ENCODE results near the gene CHSY1. TPM values are rescaled to one million over a fixed set of nuclear protein-coding genes. Genes with fewer than 3 reads are reported as not detected.

The CHSY1 gene
- total RNA-seq, 4 donors from 2014 or later = 13.3 to 31.6 (median 19.6) TPM

DNA sequence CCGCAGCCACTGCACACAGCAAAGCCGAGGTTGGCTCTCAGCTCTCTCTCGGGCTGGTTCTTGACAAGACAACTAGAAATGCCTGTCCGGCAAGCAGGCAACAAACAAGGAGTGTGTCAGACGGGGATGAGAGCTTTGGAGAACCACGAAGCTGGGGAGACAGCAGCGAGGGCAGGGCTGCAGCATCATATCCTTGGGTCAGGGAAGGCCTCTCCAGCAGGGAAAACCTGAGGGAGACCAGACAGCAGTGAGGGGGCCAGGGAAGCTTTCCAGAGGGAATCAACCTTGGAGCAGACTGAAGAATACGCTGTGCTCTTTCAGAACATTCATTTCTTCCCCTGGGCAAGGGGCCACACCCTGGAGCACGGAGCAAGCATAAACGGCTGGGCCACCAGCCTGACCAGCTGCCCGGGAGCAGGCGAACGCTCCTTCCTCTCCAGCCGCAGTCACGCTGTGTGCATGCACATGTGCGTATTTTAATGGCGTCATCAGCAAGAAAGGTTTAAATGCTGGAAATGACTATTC lies 58.7 kb downstream of the CHSY1 start:
- peaks cover 50 to 69% (median 67%) of the 10 kb centered on the region in 4 donors for H3K4me1 ChIP-seq
- WGBS = 45% methylated on average over 17 of the region's 17 CpGs
- DNase-seq (ENCODE audit: extremely low spot score) = no peak
- peak overlapping the region; percentile 56 to 73 (median 61) for H3K27ac ChIP-seq (replicated peaks in 1 of 4)
- H3K9me3 ChIP-seq = no peaks in the 10 kb centered on the region
- H3K4me3 ChIP-seq = peak overlapping the region; percentile 4 to 31 (median 11)
- no peaks in the 10 kb centered on the region for H3K27me3 ChIP-seq
- no peaks in the 10 kb centered on the region for H3K36me3 ChIP-seq
- intact Hi-C loops (cut with DNase I) = no loop called here
- TF ChIP-seq POLR2AphosphoS5 (IDR thresholded peaks at IDR 0.05) = peak in 1 of 2 donors; percentile 22
- TF ChIP-seq EP300 (IDR thresholded peaks at IDR 0.05) = no peak

DNA sequence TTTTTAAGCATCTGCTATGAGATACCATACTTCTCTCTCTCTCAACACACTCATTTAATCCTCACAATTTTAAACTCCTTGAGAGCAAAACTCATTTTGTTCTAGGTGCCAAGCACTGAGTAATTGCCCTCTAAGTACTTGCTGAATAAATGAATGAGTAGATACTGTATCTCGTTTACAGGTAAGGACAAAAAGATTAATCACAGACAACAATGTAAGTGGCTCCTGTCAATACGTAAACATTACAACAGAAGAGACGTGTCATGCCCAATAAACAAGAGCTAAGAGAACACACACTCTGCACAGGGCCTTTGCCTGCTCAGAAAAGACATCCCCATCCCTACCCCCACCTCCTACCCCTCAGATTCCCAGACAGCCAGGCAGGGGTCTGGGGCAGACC lies 59.8 kb downstream of the CHSY1 start:
- no peak overlapping the region for H3K4me3 ChIP-seq
- no peak for DNase-seq (ENCODE audit: extremely low spot score)
- WGBS = 76% methylated on average over 3 of the region's 3 CpGs
- peak overlapping the region; percentile 56 to 73 (median 61) for H3K27ac ChIP-seq (replicated peaks in 1 of 4)
- no peaks in the 10 kb centered on the region for H3K9me3 ChIP-seq
- no peaks in the 10 kb centered on the region for H3K36me3 ChIP-seq
- H3K4me1 ChIP-seq = peaks cover 54 to 80% (median 76%) of the 10 kb centered on the region in 4 donors
- intact Hi-C loops (cut with DNase I) = no loop called here
- no peaks in the 10 kb centered on the region for H3K27me3 ChIP-seq
- TF ChIP-seq POLR2AphosphoS5 (IDR thresholded peaks at IDR 0.05) (no peak), EP300 (IDR thresholded peaks at IDR 0.05) (no peak), POLR2A (IDR thresholded peaks at IDR 0.05; ENCODE audit: low read depth) (no peak)
- TF ChIP-seq, protein P1, sequence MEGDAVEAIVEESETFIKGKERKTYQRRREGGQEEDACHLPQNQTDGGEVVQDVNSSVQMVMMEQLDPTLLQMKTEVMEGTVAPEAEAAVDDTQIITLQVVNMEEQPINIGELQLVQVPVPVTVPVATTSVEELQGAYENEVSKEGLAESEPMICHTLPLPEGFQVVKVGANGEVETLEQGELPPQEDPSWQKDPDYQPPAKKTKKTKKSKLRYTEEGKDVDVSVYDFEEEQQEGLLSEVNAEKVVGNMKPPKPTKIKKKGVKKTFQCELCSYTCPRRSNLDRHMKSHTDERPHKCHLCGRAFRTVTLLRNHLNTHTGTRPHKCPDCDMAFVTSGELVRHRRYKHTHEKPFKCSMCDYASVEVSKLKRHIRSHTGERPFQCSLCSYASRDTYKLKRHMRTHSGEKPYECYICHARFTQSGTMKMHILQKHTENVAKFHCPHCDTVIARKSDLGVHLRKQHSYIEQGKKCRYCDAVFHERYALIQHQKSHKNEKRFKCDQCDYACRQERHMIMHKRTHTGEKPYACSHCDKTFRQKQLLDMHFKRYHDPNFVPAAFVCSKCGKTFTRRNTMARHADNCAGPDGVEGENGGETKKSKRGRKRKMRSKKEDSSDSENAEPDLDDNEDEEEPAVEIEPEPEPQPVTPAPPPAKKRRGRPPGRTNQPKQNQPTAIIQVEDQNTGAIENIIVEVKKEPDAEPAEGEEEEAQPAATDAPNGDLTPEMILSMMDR (IDR thresholded peaks at IDR 0.05) = no peak

DNA sequence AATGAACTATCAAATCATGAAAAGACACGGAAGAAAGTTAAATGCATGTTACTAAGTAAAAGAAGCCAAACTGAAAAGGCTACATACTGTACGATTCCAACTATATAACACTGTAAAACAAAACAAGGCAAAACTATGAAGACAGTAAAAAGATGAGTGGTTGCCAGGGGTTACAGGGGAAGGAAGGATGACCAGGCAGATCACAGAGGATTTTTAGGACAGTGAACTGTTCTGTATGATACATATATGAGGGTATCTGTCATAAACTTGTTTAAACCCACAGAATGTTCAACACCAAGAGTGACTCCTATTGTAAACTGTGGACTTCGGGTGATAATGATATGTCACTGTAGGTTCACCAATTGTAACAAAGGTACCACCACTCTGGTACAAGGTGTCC lies 60.6 kb downstream of the CHSY1 start:
- intact Hi-C loops (cut with DNase I) = no loop called here
- H3K27ac ChIP-seq (replicated peaks in 1 of 4) = no peak overlapping the region
- no peaks in the 10 kb centered on the region for H3K9me3 ChIP-seq
- H3K36me3 ChIP-seq = no peaks in the 10 kb centered on the region
- WGBS = 66% methylated on average over 3 of the region's 3 CpGs
- TF ChIP-seq POLR2AphosphoS5 (IDR thresholded peaks at IDR 0.05) (no peak), POLR2A (IDR thresholded peaks at IDR 0.05; ENCODE audit: low read depth) (no peak), EP300 (IDR thresholded peaks at IDR 0.05) (no peak)
- TF ChIP-seq, protein P1 (IDR thresholded peaks at IDR 0.05) = no peak
- H3K4me3 ChIP-seq = no peak overlapping the region
- H3K27me3 ChIP-seq = no peaks in the 10 kb centered on the region
- DNase-seq (ENCODE audit: extremely low spot score) = no peak
- H3K4me1 ChIP-seq = peaks cover 57 to 88% (median 83%) of the 10 kb centered on the region in 4 donors

DNA sequence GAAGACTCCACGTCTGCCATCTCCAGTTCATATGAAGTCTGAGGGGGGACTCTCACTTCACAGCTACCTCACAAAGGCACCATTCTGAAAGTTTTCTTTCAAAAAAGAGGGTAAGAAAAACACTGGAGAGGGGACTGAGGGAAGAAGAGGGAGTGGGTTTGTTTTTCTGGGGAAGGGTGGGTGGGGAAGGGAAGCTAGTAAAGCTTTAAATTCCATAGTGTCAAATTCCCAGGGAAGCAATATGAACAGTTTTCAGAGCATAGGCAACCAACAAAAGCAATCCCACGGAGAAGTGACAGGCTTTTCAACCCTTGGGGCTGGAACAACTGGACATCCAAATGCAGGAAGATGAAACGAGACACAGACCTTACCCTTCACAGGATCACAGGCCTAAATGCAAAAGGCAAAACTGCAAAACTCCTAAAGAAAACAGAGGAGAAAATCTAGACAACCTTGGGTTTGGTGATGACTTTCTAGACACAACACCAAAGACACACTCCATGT lies 61.7 kb downstream of the CHSY1 start:
- DNase-seq (ENCODE audit: extremely low spot score) = no peak
- Histone ChIP-seq H3K9me3 (no peaks in the 10 kb centered on the region), H3K4me3 (no peak overlapping the region), H3K36me3 (no peaks in the 10 kb centered on the region), H3K4me1 (peaks cover 62 to 96% (median 89%) of the 10 kb centered on the region in 4 donors), H3K27me3 (no peaks in the 10 kb centered on the region), H3K27ac (replicated peaks in 1 of 4) (peak overlapping the region; percentile 68 to 76 (median 70))
- intact Hi-C loops (cut with DNase I) = no loop called here
- WGBS = 68% methylated on average over 3 of the region's 3 CpGs
- TF ChIP-seq, protein P1 (IDR thresholded peaks at IDR 0.05) = no peak
- no peak for TF ChIP-seq POLR2A (IDR thresholded peaks at IDR 0.05; ENCODE audit: low read depth)
- no peak for TF ChIP-seq EP300 (IDR thresholded peaks at IDR 0.05)
- TF ChIP-seq POLR2AphosphoS5 (IDR thresholded peaks at IDR 0.05) = no peak

DNA sequence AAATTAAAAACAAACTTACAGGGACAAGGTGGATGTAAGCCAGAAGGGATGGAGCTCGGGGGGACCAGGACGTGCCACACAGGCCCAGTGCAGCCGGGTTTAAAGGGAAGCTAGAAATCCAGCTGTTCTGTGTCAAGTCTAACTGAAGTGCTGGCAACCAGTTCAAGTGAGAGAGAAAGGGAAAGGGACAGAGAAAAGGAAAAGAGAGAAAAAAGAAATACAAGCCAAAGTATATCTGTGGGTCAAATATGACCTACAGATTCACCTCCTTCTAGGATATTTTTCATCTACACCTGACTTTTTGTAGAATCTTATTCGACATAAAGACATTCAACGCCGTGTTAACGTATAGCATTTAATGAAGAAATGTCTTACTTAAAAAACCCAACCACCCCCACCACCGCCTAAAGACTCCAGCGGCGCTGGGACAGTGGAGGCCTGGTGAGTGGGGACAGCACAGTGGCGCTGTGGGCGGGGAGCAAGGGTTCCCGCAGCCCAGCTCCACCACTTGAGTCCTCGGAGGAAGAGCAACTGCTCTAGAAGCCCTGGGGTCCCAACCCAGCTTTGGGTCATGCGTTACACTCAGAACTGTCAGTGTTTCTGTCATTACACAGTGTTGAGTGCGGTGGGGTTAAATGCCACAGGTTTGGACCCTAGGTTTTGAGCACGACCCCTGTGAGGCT lies 62.3 kb downstream of the CHSY1 start:
- Histone ChIP-seq H3K27ac (replicated peaks in 1 of 4) (peak overlapping the region; percentile 68 to 76 (median 70)), H3K27me3 (no peaks in the 10 kb centered on the region), H3K4me3 (peak overlapping the region; percentile 34 to 53 (median 44)), H3K36me3 (no peaks in the 10 kb centered on the region), H3K9me3 (no peaks in the 10 kb centered on the region), H3K4me1 (peaks cover 63 to 94% (median 86%) of the 10 kb centered on the region in 4 donors)
- no peak for TF ChIP-seq POLR2A (IDR thresholded peaks at IDR 0.05; ENCODE audit: low read depth)
- intact Hi-C loops (cut with DNase I) = loop anchor here (2.0 to 5.0 kb wide), 2 partner anchors 47 to 63 kb away; partner anchors contain the start of gene CHSY1
- WGBS = 81% methylated on average over 17 of the region's 17 CpGs
- no peak for DNase-seq (ENCODE audit: extremely low spot score)
